Calu3 (cell line): Measurements from ENCODE around the gene AP1G2. TPM values are rescaled to one million over a fixed set of nuclear protein-coding genes. Genes with fewer than 3 reads are reported as not detected.

ENCODE experiments used
- BruUV-seq: library from RNA; stranded (reverse); fragments of 400-500 nt; replicated peaks from 2 replicates; lab custom pipeline; 2021; lab: Mats Ljungman, UMichigan
- CTCF ChIA-PET: fragments of 300-600 bp; sonication (Branson Sonifier 250); formaldehyde crosslinking; loops from one replicate; lab custom pipeline; 2022; ENCODE audit warnings: antibody characterized with exemption; lab: Charles Lee
- DNase-seq: peaks from one replicate; pipeline ENCODE4 v3.0.0; 2022
- H3K27ac Mint-ChIP-seq: one replicate; pipeline ENCODE4 v1.8.0; 2022; ENCODE audit warnings: mixed read lengths; ENCODE audit not compliant: unreplicated experiment
- H3K27me3 Mint-ChIP-seq: one replicate; pipeline ENCODE4 v1.8.0; 2022; ENCODE audit warnings: mixed read lengths; ENCODE audit not compliant: unreplicated experiment
- H3K36me3 Mint-ChIP-seq: one replicate; pipeline ENCODE4 v1.8.0; 2022; ENCODE audit warnings: mild to moderate bottlenecking, moderate library complexity, mixed read lengths; ENCODE audit not compliant: insufficient read depth, unreplicated experiment
- H3K4me1 Mint-ChIP-seq: one replicate; pipeline ENCODE4 v1.8.0; 2022; ENCODE audit warnings: mild to moderate bottlenecking, low read depth, mixed read lengths; ENCODE audit not compliant: unreplicated experiment
- H3K4me3 Mint-ChIP-seq: one replicate; pipeline ENCODE4 v1.8.0; 2022; ENCODE audit warnings: mild to moderate bottlenecking, low read depth, moderate library complexity, mixed read lengths; ENCODE audit not compliant: unreplicated experiment
- H3K9me3 Mint-ChIP-seq: one replicate; pipeline ENCODE4 v1.8.0; 2022; ENCODE audit warnings: low read depth, mixed read lengths; ENCODE audit not compliant: unreplicated experiment
- CTCF ChIP-seq: fragments of 200-600 bp; IDR thresholded peaks from one replicate; pipeline ENCODE4 v1.8.0; 2022; ENCODE audit warnings: antibody characterized with exemption; ENCODE audit not compliant: unreplicated experiment
- intact Hi-C: fragments of 100-400 bp; cut with micrococcal nuclease; formaldehyde crosslinking; loops from one replicate; pipeline ENCODE4 v1.10.0; 2022; ENCODE audit not compliant: unreplicated experiment
- total RNA-seq: library from RNA; stranded (reverse); gene quantifications from 2 replicates; pipeline ENCODE4 v1.2.3, GENCODE V29; 2022

Gene AP1G2
- total RNA-seq, 1 experiment from 2014 or later: 152 TPM

- CTCF ChIA-PET: interaction anchor here (0.6 to 1.0 kb wide), 2 partner anchors 22 to 95 kb away, joined by 3 read pairs; no protein-coding TSS in a partner anchor
- H3K9me3 Mint-ChIP-seq: no peaks in the 10 kb centered on the region
- H3K4me1 Mint-ChIP-seq: peaks cover 27% of the 10 kb centered on the region
- H3K4me3 Mint-ChIP-seq: peak overlapping the region; percentile 94
- intact Hi-C loops: no loop called here
- DNase-seq: peak; percentile 48
- BruUV-seq: no TSS peak
- no peak for TF ChIP-seq CTCF
- H3K27ac Mint-ChIP-seq: peak overlapping the region; percentile 94
- peaks cover 52% of the 10 kb centered on the region for H3K36me3 Mint-ChIP-seq
- H3K27me3 Mint-ChIP-seq: peaks cover 5% of the 10 kb centered on the region
These were observed 809 bp downstream of the AP1G2 start for GRCh38 chr14:23566778-23567185.

DNA sequence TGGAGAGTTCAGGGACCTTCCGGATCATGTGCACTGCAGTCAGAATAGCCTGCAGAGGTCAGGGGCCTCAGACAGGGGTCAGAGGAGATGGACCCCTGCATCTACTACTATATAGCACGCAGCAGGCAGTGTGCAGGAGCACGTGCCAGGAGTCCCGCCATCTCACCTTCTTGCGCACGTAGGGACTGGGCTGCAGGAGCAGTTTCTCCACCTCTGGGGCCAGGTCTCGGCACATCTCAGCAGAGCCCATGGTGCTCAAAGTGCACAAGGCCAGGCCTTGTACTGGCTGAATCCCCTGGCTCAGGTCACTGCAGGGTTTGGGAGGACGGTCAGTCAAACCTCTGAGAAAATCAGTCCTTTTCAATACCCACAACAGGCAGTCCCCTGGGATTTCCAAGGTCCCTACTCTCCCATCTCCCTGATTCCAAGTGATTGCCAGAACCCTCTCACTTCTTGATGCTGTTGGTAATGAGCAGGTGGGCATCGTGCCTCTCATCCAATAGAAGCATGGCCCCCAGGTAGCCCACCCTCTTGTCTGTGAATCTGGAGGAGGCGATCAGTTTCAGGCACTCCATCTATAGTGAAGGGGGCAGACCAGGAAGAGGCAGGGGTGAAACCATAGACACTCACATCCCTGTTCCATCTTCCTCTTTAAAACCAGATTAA, 1.3 kb downstream of the AP1G2 start:
- no peaks in the 10 kb centered on the region for H3K27me3 Mint-ChIP-seq
- no peak for TF ChIP-seq CTCF
- intact Hi-C loops: no loop called here
- DNase-seq: no peak
- CTCF ChIA-PET: interaction anchor here (1.0 kb wide), 1 partner anchor 23 kb away, joined by 3 read pairs; no protein-coding TSS in a partner anchor
- H3K27ac Mint-ChIP-seq: peak overlapping the region; percentile 94
- peaks cover 27% of the 10 kb centered on the region for H3K4me1 Mint-ChIP-seq
- no peaks in the 10 kb centered on the region for H3K9me3 Mint-ChIP-seq
- peak overlapping the region; percentile 94 for H3K4me3 Mint-ChIP-seq
- BruUV-seq: TSS peak; percentile 37
- H3K36me3 Mint-ChIP-seq: peaks cover 58% of the 10 kb centered on the region

DNA sequence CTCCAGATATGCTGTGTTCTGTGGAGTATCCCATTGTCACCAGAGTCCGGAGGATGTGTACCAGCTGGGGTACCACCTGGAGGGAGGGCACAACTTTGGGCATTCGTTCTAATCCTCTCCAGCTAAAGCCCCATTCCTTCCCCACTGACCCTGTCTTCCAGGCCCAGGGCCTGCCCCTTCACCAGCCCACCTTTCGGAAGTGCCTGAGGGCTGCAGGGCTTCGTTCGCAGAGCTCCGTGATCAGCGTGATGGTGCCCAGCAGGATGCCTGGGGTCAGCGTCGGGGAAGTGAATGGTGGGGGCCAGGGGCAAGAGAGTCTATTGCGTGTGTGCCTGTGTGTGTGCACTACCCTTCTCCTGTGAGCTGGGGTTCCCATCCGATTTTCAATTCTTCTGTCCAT, 2.0 kb downstream of the AP1G2 start:
- Mint-ChIP-seq H3K27ac (no peak overlapping the region), H3K27me3 (no peaks in the 10 kb centered on the region), H3K4me1 (peaks cover 27% of the 10 kb centered on the region), H3K4me3 (no peak overlapping the region), H3K9me3 (no peaks in the 10 kb centered on the region), H3K36me3 (peaks cover 64% of the 10 kb centered on the region)
- no peak for TF ChIP-seq CTCF
- DNase-seq: no peak
- intact Hi-C loops: no loop called here
- CTCF ChIA-PET: no interaction called here
- no TSS peak for BruUV-seq

GRCh38 chr14:23564876-23565275, 2.7 kb downstream of the AP1G2 start:
- no peak for TF ChIP-seq CTCF
- no peaks in the 10 kb centered on the region for H3K9me3 Mint-ChIP-seq
- no TSS peak for BruUV-seq
- CTCF ChIA-PET: interaction anchor here (0.7 kb wide), 1 partner anchor 9 kb away, joined by 3 read pairs; no protein-coding TSS in a partner anchor
- no peak overlapping the region for H3K4me3 Mint-ChIP-seq
- intact Hi-C loops: no loop called here
- no peaks in the 10 kb centered on the region for H3K27me3 Mint-ChIP-seq
- no peak overlapping the region for H3K27ac Mint-ChIP-seq
- H3K36me3 Mint-ChIP-seq: peaks cover 71% of the 10 kb centered on the region
- no peak for DNase-seq
- peaks cover 27% of the 10 kb centered on the region for H3K4me1 Mint-ChIP-seq
